Aorta (tissue), 5 donors: ENCODE measurements around the gene SMURF2. TPM values are rescaled to one million over a fixed set of nuclear protein-coding genes. Genes with fewer than 3 reads are reported as not detected.
A peak's percentile ranks its signal among the peaks of the same experiment; 100 is the strongest.

Experiments used
- ATAC-seq: fragments of 200-7000 bp; cut with Tn5 transposase; one replicate; pipeline ENCODE4 v1.9.1; 2022; ENCODE audit warnings: moderate library complexity; ENCODE audit not compliant: low FRiP score
- DNase-seq, 2 donors: peaks; one replicate each; pipeline ENCODE4 v3.0.0-alpha.2; 2020
- H3K27ac ChIP-seq, 2 donors: one replicate each; pipeline ENCODE4 v1.5.1; 2013; ENCODE audit warnings: low read length in 2 of 2, mild to moderate bottlenecking in 2 of 2, moderate library complexity in 2 of 2, control low read depth in 1 of 2, inconsistent platforms in 1 of 2, low read depth in 1 of 2
- H3K27me3 ChIP-seq, 2 donors: one replicate each; pipeline ENCODE4 v1.6.1; 2013; ENCODE audit warnings: control low read depth in 1 of 2, low read length in 1 of 2, mild to moderate bottlenecking in 1 of 2, moderate library complexity in 1 of 2; ENCODE audit not compliant: insufficient read depth in 2 of 2, control insufficient read depth in 1 of 2
- H3K36me3 ChIP-seq, 2 donors: one replicate each; pipeline ENCODE4 v1.6.1; 2013; ENCODE audit warnings: control low read depth in 1 of 2, low read length in 1 of 2, mild to moderate bottlenecking in 1 of 2; ENCODE audit not compliant: insufficient read depth in 2 of 2, control insufficient read depth in 1 of 2
- H3K4me1 ChIP-seq, 2 donors: one replicate each; pipeline ENCODE4 v1.6.1; 2013; ENCODE audit warnings: low read length in 2 of 2, control low read depth in 1 of 2, mild to moderate bottlenecking in 1 of 2, moderate library complexity in 1 of 2; ENCODE audit not compliant: insufficient read depth in 2 of 2, control insufficient read depth in 1 of 2
- H3K4me3 ChIP-seq, 2 donors: one replicate each; pipeline ENCODE4 v1.5.1; 2013; ENCODE audit warnings: low read length in 2 of 2, control low read depth in 1 of 2, mild to moderate bottlenecking in 1 of 2
- H3K9me3 ChIP-seq: one replicate; pipeline ENCODE4 v1.6.1; 2013; ENCODE audit warnings: mild to moderate bottlenecking, low read length; ENCODE audit not compliant: control insufficient read depth
- WGBS, 2 donors: extraction: QIAGEN DNeasy Blood & Tissue Kit; methylation state at CpG; one replicate each; pipeline ENCODE4 v1.1.7; 2013; 5-methylcytosine and 5-hydroxymethylcytosine counted together
- intact Hi-C, 2 donors: fragments of 100-400 bp; cut with DNase I; formaldehyde crosslinking; loops; one replicate each; pipeline versions ENCODE4 v1.14.2 to v1.15.0; 2022
- polyA plus RNA-seq, 2 donors: library from polyadenylated mRNA; stranded (reverse); fragments of 200-250 nt; gene quantifications; one replicate each; pipeline ENCODE4 v1.2.3, GENCODE V29; 2013
- total RNA-seq, 2 donors: library from RNA; stranded (reverse); fragmentation: NEBNext Ultra II Directional; extraction: Animal tissue kit (Norgen Biotek cat#: 25700); gene quantifications; one replicate each; pipeline ENCODE4 v1.2.1, GENCODE V29; 2021
- donor health status: healthy with polysubstance abuse.
- donor health status: Bipolar disorder and iron deficiency.
- donor health status: DM: no; HTN: no; CAD: no.
- donor health status: DM: no; HTN: no; CAD: no.
- donor health status: DM: yes; HTN: yes; CAD: no.

Gene SMURF2
- total and polyA plus RNA-seq, 4 donors: 11.3 to 62.1 (median 24.4) TPM

DNA sequence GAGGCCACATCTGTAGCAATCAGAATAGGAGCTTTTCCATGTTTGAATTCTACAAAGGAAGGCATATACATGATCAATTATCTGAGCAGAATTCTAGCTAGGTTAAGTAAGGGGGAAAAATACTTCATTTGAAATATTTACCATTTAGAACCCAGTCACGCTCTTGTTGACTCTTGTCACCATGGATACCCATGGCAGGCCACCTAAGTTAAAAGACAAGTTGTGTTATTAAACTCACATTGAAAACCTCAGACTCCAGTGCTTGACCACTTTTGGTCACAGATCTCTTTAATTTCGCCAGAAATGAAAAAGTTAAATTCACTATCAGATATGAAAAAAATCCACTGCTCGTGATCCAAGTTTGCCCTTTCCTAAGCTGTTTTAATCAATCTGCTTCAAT is 160.1 kb downstream of the SMURF2 start:
- WGBS, 2 donors: 46 to 53% methylated on average over 3 of the region's 3 CpGs
- ATAC-seq (no peak), DNase-seq (no peak)
- intact Hi-C loops: loop anchor here in 1 of 2 donors (10.0 kb wide), 1 partner anchor 357 kb away; no protein-coding TSS in a partner anchor
- H3K9me3 ChIP-seq: no peaks in the 10 kb centered on the region
- no peak overlapping the region for H3K4me3 ChIP-seq
- no peak overlapping the region for H3K27ac ChIP-seq
- no peaks in the 10 kb centered on the region for H3K4me1 ChIP-seq
- peaks cover 12% of the 10 kb centered on the region in 2 donors for H3K36me3 ChIP-seq
- peaks cover 0 to 1% of the 10 kb centered on the region in 2 donors for H3K27me3 ChIP-seq

DNA sequence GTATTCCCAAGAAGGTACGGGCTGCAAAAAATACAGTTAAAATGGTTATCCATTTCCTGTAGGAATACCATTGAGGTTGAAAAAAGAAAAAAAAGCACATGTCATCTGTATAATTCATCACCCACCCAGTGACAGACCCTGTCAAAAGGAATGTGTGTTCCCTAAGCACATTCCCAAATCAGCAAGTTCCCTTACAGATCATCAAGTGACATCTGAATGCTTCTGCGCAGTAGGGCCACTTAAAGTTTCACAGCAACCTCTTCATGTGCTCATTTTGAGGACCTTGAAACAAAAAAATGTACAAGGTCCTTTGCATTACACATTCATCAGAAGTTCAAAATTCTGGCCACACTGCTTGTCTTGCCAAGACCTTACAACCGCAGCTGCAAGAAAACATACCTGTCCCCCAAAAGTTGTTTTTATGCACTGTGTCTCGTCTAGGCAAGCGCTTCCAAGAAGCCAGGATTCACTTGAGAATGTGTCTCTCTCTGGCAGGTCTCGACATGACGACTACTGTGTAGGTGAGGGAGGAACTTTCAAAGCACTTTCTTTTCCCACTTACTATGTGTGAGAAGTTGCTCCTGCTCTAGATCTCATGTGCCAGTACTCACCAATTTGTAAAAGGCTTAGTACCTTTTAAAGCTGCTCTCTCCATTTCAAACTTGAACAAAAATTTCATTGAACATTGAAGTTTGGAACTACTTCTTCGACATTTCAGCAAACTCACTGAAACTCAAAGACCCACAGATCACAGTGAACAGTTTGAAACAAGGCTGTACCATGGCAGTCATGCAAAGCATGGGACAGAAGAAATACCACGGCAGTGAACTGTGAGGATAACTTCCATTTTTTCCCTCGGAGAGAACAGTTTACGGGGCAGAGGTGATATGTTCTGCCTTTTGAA is 161.0 kb downstream of the SMURF2 start:
- ATAC-seq: no peak

DNA sequence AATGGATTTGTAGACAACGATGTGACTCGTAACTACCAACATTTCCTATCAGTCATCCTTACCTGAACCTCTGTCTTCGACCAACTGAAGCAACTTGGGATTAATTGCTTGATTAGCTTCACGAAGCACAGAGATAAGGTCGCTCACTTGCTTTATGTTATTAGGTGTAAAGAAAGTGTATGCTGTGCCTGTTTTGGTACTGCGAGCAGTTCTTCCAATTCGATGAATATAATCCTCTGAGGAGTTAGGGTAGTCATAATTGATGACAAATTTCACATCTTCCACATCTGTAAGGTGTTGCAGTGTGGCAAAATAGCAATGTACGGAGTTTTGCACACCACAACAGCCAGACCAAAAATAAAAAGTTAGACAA is 161.6 kb downstream of the SMURF2 start:
- DNase-seq: no peak
- no peaks in the 10 kb centered on the region for H3K4me1 ChIP-seq
- no peak for ATAC-seq
- WGBS, 2 donors: 81 to 82% methylated on average over 8 of the region's 8 CpGs
- H3K9me3 ChIP-seq: no peaks in the 10 kb centered on the region
- H3K27ac ChIP-seq: no peak overlapping the region
- no peak overlapping the region for H3K4me3 ChIP-seq
- intact Hi-C loops: loop anchor here in 1 of 2 donors (10.0 kb wide), 1 partner anchor 356 kb away; no protein-coding TSS in a partner anchor
- H3K27me3 ChIP-seq: no peaks in the 10 kb centered on the region
- H3K36me3 ChIP-seq: peaks cover 12% of the 10 kb centered on the region in 2 donors

More for the DNA sequence above, 161.0 kb downstream of the SMURF2 start:
- intact Hi-C loops: loop anchor here in 1 of 2 donors (10.0 kb wide), 1 partner anchor 356 kb away; no protein-coding TSS in a partner anchor
- WGBS, 2 donors: 66 to 67% methylated on average over 11 of the region's 11 CpGs
- Histone ChIP-seq H3K27ac (no peak overlapping the region), H3K27me3 (peaks cover 0 to 1% of the 10 kb centered on the region in 2 donors), H3K4me1 (no peaks in the 10 kb centered on the region), H3K4me3 (no peak overlapping the region), H3K36me3 (peaks cover 12% of the 10 kb centered on the region in 2 donors), H3K9me3 (no peaks in the 10 kb centered on the region)
- no peak for DNase-seq

DNA sequence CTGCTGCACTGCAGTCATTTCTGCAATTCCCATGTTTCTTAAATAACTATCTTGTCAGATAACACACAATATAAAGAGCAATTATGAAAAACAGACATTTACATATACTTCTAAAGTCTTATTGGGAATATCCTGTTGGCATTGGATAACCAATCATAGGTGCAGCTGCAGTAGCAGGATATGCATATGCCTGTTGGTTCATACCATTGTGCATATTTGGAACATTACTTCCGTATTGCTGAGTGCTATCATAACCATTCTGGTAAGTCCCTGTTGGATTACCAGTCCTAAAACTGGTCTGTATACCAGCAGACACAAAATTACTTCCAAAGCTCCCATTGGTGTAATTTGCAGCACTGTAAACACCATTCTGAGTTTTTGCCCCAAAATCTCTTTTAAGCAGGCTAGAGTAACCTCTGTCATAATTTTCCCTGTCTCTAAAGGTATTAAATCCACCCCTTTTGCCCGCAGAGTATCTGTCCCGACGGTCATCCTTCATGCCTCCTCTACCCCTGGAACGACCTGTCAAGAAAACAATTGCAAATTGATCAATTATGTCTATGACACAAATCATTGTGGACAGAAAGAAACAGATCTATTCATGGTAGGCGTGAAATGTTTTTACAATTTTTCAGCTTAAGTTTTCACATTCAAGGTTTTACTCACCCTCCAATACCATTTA is 162.2 kb downstream of the SMURF2 start:
- Histone ChIP-seq H3K4me1 (no peaks in the 10 kb centered on the region), H3K36me3 (peaks cover 12% of the 10 kb centered on the region in 2 donors), H3K9me3 (no peaks in the 10 kb centered on the region), H3K27me3 (no peaks in the 10 kb centered on the region), H3K4me3 (no peak overlapping the region), H3K27ac (no peak overlapping the region)
- DNase-seq: no peak
- no peak for ATAC-seq
- intact Hi-C loops: loop anchor here in 1 of 2 donors (10.0 kb wide), 1 partner anchor 355 kb away; no protein-coding TSS in a partner anchor
- WGBS, 2 donors: 67 to 72% methylated on average over 6 of the region's 6 CpGs

DNA sequence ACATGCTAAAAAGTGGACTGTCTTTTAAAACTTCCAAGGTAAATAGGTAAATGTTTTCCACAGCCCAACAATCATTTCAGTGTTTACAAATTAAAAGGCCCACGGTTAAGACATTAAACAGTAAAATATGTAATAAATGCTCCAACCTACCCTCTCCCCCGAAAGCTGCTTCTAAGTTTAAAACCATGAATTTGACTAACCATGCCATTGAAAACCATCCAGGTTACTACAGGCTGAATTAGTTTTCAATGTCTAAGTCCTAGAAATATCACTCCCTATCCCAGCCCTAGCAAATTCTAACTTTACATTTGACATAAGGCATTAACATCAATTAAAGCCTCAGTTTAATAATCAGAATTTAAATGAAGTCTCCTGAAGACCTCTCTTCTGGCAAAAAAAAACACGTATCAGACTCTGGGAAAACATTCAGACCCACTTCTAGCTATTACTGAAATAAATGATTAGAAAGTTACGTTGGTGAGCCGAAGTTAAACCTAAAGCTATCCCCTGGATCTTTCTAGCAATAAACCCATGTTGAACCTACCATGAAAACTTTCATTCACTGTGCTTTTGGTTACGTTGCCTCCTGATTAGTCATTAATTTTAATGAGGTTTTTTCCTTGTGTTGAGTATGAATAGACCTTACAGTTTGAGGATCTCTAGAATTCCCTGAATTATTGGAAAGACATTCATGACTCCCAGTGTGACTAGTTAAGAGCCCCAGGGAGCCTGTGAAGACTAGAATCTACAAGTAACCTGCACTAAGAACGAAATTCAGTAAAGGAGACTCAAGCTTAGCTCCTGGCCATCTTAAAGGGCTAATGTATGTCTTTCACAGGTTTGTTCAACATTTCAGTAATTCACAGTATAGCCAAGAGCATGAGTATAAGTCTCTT is 163.6 kb downstream of the SMURF2 start:
- intact Hi-C loops: no loop called here
- Histone ChIP-seq H3K4me3 (no peak overlapping the region), H3K27ac (no peak overlapping the region), H3K4me1 (no peaks in the 10 kb centered on the region), H3K27me3 (no peaks in the 10 kb centered on the region), H3K36me3 (peaks cover 12% of the 10 kb centered on the region in 2 donors), H3K9me3 (no peaks in the 10 kb centered on the region)
- ATAC-seq: no peak
- WGBS, 2 donors: 41 to 48% methylated on average over 7 of the region's 7 CpGs
- no peak for DNase-seq

DNA sequence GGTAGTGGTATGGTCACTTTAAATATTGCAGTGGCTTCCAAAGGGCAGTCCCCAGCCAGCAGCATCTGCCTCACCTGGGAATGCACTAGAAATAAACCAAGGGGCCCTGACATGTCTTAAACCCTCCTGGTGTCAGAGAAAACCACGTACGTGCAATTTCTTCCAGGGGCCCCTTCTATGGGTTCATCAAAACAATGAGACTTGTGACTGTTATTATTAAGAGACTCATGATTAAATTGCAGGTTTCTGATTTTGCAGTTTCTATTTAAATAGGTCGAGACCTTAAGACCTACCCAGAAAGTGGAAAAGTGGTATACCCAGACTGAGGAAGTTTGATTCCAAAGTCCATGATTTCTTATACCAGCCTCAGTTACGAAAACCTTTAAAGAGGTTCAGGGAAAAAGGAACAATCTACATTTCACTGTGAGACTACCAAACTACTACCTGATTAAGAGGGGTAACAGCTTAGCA is 164.5 kb downstream of the SMURF2 start:
- intact Hi-C loops: no loop called here
- Histone ChIP-seq H3K36me3 (peaks cover 10 to 12% of the 10 kb centered on the region in 2 donors), H3K4me3 (peak overlapping the region in 1 of 2 donors; percentile 71), H3K4me1 (no peaks in the 10 kb centered on the region), H3K27me3 (no peaks in the 10 kb centered on the region), H3K27ac (peak overlapping the region in 1 of 2 donors; percentile 66), H3K9me3 (no peaks in the 10 kb centered on the region)
- no peak for DNase-seq
- no peak for ATAC-seq
- WGBS, 2 donors: 36 to 41% methylated on average over 4 of the region's 4 CpGs

DNA sequence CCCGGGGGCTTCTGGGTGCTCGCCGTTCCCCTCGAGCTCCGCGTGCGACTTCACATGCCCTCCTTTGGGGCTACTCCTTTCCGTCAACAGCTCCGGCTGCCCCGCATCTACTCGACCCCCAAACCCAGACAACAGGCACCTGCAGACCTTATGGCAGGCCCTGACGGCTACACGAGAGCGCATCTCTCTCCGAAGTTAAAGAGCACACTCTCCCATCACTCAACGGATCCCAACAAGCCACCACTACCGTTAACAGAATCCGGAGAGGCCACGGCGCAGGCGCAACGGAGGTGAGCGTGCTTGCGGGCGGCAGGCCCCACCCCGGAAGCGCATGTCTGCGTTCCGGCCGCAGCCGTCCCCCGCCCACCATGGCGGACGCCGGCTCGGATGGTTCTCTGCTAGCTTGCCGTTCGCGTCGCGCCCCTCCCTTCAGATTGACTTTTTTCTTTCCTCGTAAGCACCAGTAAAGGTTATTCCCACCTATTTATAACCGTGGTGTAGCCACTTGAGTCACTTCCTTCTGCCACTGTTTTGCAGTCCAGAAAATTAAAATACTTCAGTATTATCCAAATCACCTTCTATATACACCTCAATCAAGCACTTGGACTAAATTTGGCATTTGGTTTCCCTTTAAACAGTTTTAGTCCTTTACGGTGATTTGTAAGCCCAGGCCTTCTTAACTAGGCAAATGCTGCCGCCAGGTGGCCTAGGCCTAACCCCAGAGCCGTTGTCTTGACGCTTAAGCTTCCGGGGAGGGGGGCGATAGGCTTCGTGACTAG is 165.1 kb downstream of the SMURF2 start, which contains the start of gene POLG2:
Gene POLG2 (minus strand): TSS at position 269 of the 779 bp plus-strand sequence. CDS start 86 bp downstream, at position 183.
- Histone ChIP-seq H3K4me3 (peak within 1 kb of the TSS; percentile 43 to 71), H3K27me3 (no peaks in the 10 kb centered on the region), H3K9me3 (no peaks in the 10 kb centered on the region), H3K4me1 (no peaks in the 10 kb centered on the region), H3K27ac (peak within 1 kb of the TSS in 1 of 2 donors; percentile 70), H3K36me3 (peaks cover 8 to 10% of the 10 kb centered on the region in 2 donors)
- peak; percentile 96 to 98 for DNase-seq
- 0 to 1% methylated on average over 49 to 50 of the region's 50 CpGs for WGBS, 2 donors
- peak; percentile 95 for ATAC-seq
- intact Hi-C loops: no loop called here
